ENCODE results near the gene SORBS1. TPM values are rescaled to one million over a fixed set of nuclear protein-coding genes. Genes with fewer than 3 reads are reported as not detected.

SORBS1 gene
- total RNA-seq, 4 donors from 2014 or later = 21.5 to 65.8 (median 30.1) TPM

DNA sequence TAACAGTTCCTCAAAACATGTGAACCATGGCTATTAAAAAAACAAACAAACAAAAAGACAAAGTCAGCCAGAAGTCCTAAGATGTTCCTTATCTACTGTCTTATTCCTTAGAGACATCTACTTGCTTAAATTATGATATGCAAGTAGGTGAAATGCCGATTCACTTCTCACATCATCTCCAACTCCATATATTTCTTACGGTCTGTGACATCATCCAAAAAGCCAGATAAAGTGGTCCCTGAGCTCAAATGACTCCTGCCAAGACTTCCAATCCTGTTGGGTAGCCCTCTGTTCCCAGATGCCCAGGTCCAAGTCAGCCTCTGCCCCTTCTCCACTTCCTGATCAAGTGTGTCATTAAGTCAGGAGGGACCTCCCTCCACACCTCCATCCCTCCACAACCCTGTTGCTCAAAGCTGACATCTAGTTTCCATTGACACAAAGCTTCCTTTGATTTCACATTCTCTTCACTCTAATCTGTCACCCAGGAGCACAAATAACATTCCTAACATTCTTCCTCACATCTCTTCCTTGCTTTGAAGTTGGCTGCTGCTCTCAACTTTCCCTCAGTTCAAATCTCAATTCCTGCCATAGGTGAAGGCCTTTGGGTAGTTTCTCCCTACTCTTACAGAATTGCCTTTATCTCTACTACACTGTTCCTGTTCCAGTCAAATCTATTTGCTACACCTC is 214.3 kb downstream of the SORBS1 start:
- Histone ChIP-seq H3K27ac (no peak overlapping the region), H3K4me1 (peaks cover 16 to 17% of the 10 kb centered on the region in 2 donors), H3K9me3 (no peaks in the 10 kb centered on the region), H3K27me3 (no peaks in the 10 kb centered on the region), H3K36me3 (no peaks in the 10 kb centered on the region), H3K4me3 (replicated peaks in 1 of 3) (no peak overlapping the region)
- intact Hi-C loops (cut with DNase I) = no loop called here
- DNase-seq = no peak
- no peak for TF ChIP-seq CTCF (IDR thresholded peaks at IDR 0.05)
- no peak for TF ChIP-seq POLR2A (IDR thresholded peaks at IDR 0.05)
- WGBS, 2 donors = 88 to 91% methylated on average over 2 of the region's 2 CpGs

GRCh38 chr10:95343573-95343972 is 217.6 kb downstream of the SORBS1 start:
- H3K36me3 ChIP-seq = no peaks in the 10 kb centered on the region
- no peak overlapping the region for H3K4me3 ChIP-seq (replicated peaks in 1 of 3)
- peaks cover 0 to 4% of the 10 kb centered on the region in 2 donors for H3K4me1 ChIP-seq
- H3K27ac ChIP-seq = no peak overlapping the region
- no peak for TF ChIP-seq POLR2A (IDR thresholded peaks at IDR 0.05)
- no peak for TF ChIP-seq CTCF (IDR thresholded peaks at IDR 0.05)
- DNase-seq = no peak
- intact Hi-C loops (cut with DNase I) = no loop called here
- no peaks in the 10 kb centered on the region for H3K27me3 ChIP-seq
- H3K9me3 ChIP-seq = no peaks in the 10 kb centered on the region
- 87 to 94% methylated on average over 6 of the region's 6 CpGs for WGBS, 2 donors

DNA sequence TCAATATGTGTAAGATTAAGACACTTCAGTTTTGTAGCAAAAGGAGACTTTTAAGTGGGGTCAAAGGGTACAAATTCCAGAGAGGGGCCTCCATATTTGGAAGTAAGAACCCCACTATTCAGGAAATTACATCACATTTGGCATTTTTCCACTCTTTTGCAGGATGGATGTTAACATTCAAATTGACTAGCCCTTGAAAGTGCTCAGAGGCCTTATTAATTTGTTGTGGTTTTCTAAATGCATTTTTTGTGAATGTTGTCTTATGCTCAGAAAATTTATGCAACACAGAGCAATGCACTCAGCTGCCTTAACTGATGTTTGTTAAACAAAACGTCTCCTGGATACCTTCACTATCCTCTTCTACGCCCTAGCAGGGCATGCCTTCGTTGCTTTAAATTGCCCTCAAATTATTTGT is 219.4 kb downstream of the SORBS1 start:
- no peak overlapping the region for H3K4me3 ChIP-seq (replicated peaks in 1 of 3)
- H3K27me3 ChIP-seq = no peaks in the 10 kb centered on the region
- H3K27ac ChIP-seq = no peak overlapping the region
- WGBS, 2 donors = 85 to 87% methylated on average over 3 of the region's 3 CpGs
- no peaks in the 10 kb centered on the region for H3K9me3 ChIP-seq
- DNase-seq = no peak
- peaks cover 7 to 15% of the 10 kb centered on the region in 2 donors for H3K4me1 ChIP-seq
- intact Hi-C loops (cut with DNase I) = no loop called here
- TF ChIP-seq CTCF (IDR thresholded peaks at IDR 0.05) = no peak
- TF ChIP-seq POLR2A (IDR thresholded peaks at IDR 0.05) = no peak
- H3K36me3 ChIP-seq = no peaks in the 10 kb centered on the region

- Histone ChIP-seq H3K4me1 (peaks cover 7 to 24% of the 10 kb centered on the region in 2 donors), H3K27ac (no peak overlapping the region), H3K27me3 (no peaks in the 10 kb centered on the region), H3K36me3 (no peaks in the 10 kb centered on the region), H3K9me3 (no peaks in the 10 kb centered on the region), H3K4me3 (replicated peaks in 1 of 3) (no peak overlapping the region)
- intact Hi-C loops (cut with DNase I) = no loop called here
- DNase-seq = no peak
- 98 to 100% methylated on average over 1 of the region's 1 CpG for WGBS, 2 donors
- TF ChIP-seq POLR2A (IDR thresholded peaks at IDR 0.05) (no peak), CTCF (IDR thresholded peaks at IDR 0.05) (no peak)
Observed at GRCh38 chr10:95339863-95340262, 221.3 kb downstream of the SORBS1 start.

DNA sequence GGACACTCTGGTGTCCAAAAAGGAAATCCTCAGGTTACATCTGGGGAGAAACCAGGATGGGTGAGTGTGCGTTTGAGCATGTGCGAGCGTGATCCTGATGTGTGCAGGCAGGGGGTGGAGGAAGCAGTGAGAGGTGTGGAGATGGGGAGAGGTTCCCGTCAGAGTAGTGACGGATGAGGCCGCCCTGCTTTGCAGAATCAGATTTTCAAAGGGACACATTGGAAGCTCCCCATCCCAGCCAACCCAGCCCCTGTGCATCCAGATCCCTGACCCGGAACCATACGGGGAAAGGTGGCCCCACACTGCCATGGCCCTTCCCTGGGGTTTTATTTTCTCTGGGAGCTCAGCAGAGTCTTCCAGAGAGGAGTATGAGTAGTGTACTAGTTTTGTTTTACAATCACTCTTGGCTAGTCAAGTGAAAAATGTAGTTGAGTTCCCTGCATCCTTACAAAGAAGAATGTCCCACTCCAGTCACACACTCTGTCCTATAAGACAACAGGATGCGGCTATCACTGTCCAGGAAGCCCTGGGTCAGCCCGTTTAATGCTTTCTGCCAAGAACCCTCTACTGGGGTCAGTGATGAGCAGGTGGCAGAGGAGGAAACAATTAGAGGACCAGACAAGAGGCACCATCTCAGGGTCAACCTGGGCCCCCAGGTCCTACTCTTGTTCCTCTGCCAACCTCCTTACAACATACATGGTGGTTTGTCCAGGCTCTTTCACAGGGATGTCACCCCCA is 223.6 kb downstream of the SORBS1 start:
- Histone ChIP-seq H3K4me3 (replicated peaks in 1 of 3) (no peak overlapping the region), H3K9me3 (no peaks in the 10 kb centered on the region), H3K27ac (peak overlapping the region in 2 of 3 donors; percentile 27 to 67), H3K4me1 (peaks cover 7 to 31% of the 10 kb centered on the region in 2 donors), H3K36me3 (no peaks in the 10 kb centered on the region), H3K27me3 (no peaks in the 10 kb centered on the region)
- peak; percentile 11 to 37 for DNase-seq
- no peak for TF ChIP-seq POLR2A (IDR thresholded peaks at IDR 0.05)
- TF ChIP-seq CTCF (IDR thresholded peaks at IDR 0.05) = no peak
- 44 to 51% methylated on average over 10 of the region's 10 CpGs for WGBS, 2 donors
- intact Hi-C loops (cut with DNase I) = no loop called here
